Ishikawa (cell line): Measurements from ENCODE around the gene BEND7.

Experiments
- EP300 ChIP-seq: IDR thresholded peaks from 2 replicates; pipeline ENCODE4 v1.6.1; 2012; ENCODE audit warnings: borderline replicate concordance
- RAD21 ChIP-seq: IDR thresholded peaks from 2 replicates; pipeline ENCODE4 v1.6.1; 2012; ENCODE audit warnings: low read depth
- TAF1 ChIP-seq: IDR thresholded peaks from 2 replicates; pipeline ENCODE4 v1.6.1; 2012; ENCODE audit warnings: low read depth, mild to moderate bottlenecking
- ZBTB7A ChIP-seq: IDR thresholded peaks from 2 replicates; pipeline ENCODE4 v1.6.1; 2012; ENCODE audit warnings: low read depth

DNA sequence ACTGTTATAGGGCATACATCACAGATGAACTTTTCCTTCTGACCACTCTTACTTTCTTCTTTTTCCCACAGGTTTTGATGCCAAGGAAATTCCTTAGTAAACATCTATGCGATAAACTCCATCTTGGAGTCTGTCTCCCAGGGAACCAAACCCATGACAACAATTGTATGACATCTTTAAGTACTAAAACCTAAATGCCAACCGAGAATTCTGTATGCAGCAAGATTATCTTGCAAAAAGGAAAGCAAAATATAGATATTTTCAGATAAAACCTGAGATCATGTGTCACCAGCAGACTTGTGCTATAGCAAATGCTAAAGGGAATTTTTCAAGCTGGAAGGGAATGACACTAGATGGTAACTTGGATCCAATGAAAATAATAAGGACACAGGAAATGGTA, 22.0 kb upstream of the BEND7 start:
- TF ChIP-seq ZBTB7A (no peak), RAD21 (no peak), TAF1 (no peak), EP300 (no peak)
